HCT116 (cell line): ENCODE data around the gene RAET1G.

Experiments
- CEBPB ChIP-seq: IDR thresholded peaks from 2 replicates; pipeline ENCODE4 v1.6.1; 2012; ENCODE audit warnings: low read depth
- EGR1 ChIP-seq: IDR thresholded peaks from 2 replicates; pipeline ENCODE4 v1.6.1; 2012; ENCODE audit warnings: low read depth
- EZH2phosphoT487 ChIP-seq: fragments of 200-600 bp; IDR thresholded peaks from 2 replicates; pipeline ENCODE4 v1.6.1; 2018; ENCODE audit warnings: antibody characterized with exemption, borderline replicate concordance
- JUND ChIP-seq: IDR thresholded peaks from 2 replicates; pipeline ENCODE4 v1.6.1; 2012
- POLR2A ChIP-seq: IDR thresholded peaks from 2 replicates; pipeline ENCODE4 v1.7.0; 2011; ENCODE audit warnings: borderline replicate concordance; ENCODE audit not compliant: insufficient read depth, insufficient read length; ENCODE audit errors: extremely low read depth
- POLR2AphosphoS5 ChIP-seq: IDR thresholded peaks from 2 replicates; pipeline ENCODE4 v1.6.1; 2011; ENCODE audit warnings: mild to moderate bottlenecking, low read depth, low read length, moderate library complexity
- RAD21 ChIP-seq: IDR thresholded peaks from 2 replicates; pipeline ENCODE4 v1.6.1; 2012; ENCODE audit warnings: low read depth, mild to moderate bottlenecking
- SIN3A ChIP-seq: IDR thresholded peaks from 2 replicates; pipeline ENCODE4 v1.6.1; 2012; ENCODE audit warnings: low read depth
- TCF7L2 ChIP-seq: IDR thresholded peaks from 2 replicates; pipeline ENCODE4 v1.7.0; 2011; ENCODE audit warnings: borderline replicate concordance, inconsistent platforms; ENCODE audit not compliant: insufficient read depth, insufficient read length; ENCODE audit errors: extremely low read depth
- TF ChIP-seq, protein P1 (sequence below), 3 experiments: fragments of 200-600 bp in 1 of 3; sonication (generic) in 1 of 3; IDR thresholded peaks in 2 of 3; conservative IDR thresholded peaks in 1 of 3; 2 replicates each; pipeline ENCODE4 v1.5.1; 2012 to 2017; ENCODE audit warnings: low read depth in 2 of 3, low read length in 2 of 3, antibody characterized with exemption in 1 of 3, borderline replicate concordance in 1 of 3, control low read depth in 1 of 3, mild to moderate bottlenecking in 1 of 3, mixed read lengths in 1 of 3, mixed run types in 1 of 3, moderate library complexity in 1 of 3; ENCODE audit not compliant: insufficient read depth in 1 of 3
- TF ChIP-seq, protein P2 (sequence below): IDR thresholded peaks from 2 replicates; pipeline ENCODE4 v1.6.1; 2011; ENCODE audit warnings: mild to moderate bottlenecking, low read length, moderate library complexity; ENCODE audit not compliant: insufficient replicate concordance; ENCODE audit errors: extremely low read depth
- TF ChIP-seq, protein P3 (sequence below): IDR thresholded peaks from 2 replicates; pipeline ENCODE4 v1.6.1; 2012; ENCODE audit warnings: low read depth

DNA sequence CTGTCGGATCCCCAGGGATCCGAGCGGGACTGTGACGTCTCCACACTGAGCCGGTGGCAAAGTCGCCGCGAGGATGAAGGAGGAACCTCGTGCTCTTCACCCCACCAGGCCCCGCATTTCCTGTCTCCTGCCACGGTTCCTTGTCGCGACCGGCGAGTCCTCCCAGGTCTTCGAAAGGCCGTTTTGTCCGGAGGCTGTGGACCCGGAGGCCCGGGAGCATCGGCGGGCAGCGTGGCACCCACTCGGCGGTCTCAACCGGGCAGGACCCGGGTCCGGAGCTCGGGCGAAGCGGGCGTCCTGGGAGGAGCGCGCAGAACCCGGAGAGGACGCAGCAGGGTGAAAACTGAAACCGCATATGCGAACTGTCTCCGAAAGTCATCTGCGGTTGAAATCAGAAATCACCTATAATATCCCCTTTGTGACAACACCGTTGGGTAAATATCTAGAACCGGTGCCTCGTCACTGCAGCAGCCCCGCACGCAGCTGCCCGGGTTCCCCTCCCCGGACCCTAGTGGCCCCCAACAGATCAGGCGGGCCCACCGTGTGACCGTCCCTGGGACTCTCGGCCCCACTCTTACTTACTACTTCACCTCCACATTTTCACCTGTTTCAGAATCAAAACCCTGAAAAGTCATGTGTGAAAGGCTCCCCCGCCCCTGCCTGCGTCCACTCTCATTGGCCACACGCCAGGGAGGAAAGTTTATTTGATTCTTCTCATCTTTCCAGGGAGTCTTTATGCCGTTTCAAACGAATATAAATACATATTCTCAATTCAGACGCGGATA, 15.8 kb upstream of the RAET1G start:
- TF ChIP-seq POLR2A (no peak), POLR2AphosphoS5 (no peak), SIN3A (no peak), JUND (no peak), EZH2phosphoT487 (no peak), TCF7L2 (no peak), CEBPB (no peak), RAD21 (no peak), EGR1 (no peak)
- TF ChIP-seq, protein P1, sequence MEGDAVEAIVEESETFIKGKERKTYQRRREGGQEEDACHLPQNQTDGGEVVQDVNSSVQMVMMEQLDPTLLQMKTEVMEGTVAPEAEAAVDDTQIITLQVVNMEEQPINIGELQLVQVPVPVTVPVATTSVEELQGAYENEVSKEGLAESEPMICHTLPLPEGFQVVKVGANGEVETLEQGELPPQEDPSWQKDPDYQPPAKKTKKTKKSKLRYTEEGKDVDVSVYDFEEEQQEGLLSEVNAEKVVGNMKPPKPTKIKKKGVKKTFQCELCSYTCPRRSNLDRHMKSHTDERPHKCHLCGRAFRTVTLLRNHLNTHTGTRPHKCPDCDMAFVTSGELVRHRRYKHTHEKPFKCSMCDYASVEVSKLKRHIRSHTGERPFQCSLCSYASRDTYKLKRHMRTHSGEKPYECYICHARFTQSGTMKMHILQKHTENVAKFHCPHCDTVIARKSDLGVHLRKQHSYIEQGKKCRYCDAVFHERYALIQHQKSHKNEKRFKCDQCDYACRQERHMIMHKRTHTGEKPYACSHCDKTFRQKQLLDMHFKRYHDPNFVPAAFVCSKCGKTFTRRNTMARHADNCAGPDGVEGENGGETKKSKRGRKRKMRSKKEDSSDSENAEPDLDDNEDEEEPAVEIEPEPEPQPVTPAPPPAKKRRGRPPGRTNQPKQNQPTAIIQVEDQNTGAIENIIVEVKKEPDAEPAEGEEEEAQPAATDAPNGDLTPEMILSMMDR (IDR thresholded peaks at IDR 0.05 in 2 of 3, conservative IDR thresholded peaks at IDR 0.05 in 1 of 3; ENCODE audit: borderline replicate concordance in 1 of 3, insufficient read depth in 1 of 3, low read depth in 2 of 3, low read length in 2 of 3) = no peak
- TF ChIP-seq, protein P2, sequence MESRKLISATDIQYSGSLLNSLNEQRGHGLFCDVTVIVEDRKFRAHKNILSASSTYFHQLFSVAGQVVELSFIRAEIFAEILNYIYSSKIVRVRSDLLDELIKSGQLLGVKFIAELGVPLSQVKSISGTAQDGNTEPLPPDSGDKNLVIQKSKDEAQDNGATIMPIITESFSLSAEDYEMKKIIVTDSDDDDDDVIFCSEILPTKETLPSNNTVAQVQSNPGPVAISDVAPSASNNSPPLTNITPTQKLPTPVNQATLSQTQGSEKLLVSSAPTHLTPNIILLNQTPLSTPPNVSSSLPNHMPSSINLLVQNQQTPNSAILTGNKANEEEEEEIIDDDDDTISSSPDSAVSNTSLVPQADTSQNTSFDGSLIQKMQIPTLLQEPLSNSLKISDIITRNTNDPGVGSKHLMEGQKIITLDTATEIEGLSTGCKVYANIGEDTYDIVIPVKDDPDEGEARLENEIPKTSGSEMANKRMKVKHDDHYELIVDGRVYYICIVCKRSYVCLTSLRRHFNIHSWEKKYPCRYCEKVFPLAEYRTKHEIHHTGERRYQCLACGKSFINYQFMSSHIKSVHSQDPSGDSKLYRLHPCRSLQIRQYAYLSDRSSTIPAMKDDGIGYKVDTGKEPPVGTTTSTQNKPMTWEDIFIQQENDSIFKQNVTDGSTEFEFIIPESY = no peak
- TF ChIP-seq, protein P3, sequence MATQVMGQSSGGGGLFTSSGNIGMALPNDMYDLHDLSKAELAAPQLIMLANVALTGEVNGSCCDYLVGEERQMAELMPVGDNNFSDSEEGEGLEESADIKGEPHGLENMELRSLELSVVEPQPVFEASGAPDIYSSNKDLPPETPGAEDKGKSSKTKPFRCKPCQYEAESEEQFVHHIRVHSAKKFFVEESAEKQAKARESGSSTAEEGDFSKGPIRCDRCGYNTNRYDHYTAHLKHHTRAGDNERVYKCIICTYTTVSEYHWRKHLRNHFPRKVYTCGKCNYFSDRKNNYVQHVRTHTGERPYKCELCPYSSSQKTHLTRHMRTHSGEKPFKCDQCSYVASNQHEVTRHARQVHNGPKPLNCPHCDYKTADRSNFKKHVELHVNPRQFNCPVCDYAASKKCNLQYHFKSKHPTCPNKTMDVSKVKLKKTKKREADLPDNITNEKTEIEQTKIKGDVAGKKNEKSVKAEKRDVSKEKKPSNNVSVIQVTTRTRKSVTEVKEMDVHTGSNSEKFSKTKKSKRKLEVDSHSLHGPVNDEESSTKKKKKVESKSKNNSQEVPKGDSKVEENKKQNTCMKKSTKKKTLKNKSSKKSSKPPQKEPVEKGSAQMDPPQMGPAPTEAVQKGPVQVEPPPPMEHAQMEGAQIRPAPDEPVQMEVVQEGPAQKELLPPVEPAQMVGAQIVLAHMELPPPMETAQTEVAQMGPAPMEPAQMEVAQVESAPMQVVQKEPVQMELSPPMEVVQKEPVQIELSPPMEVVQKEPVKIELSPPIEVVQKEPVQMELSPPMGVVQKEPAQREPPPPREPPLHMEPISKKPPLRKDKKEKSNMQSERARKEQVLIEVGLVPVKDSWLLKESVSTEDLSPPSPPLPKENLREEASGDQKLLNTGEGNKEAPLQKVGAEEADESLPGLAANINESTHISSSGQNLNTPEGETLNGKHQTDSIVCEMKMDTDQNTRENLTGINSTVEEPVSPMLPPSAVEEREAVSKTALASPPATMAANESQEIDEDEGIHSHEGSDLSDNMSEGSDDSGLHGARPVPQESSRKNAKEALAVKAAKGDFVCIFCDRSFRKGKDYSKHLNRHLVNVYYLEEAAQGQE = no peak
